ENCODE measurements around the gene BOD1.

Gene BOD1

GRCh38 chr5:173637340-173637739 is 20.9 kb upstream of the BOD1 start:
- H3K27ac ChIP-seq (ENCODE audit: low read depth, low read length): no peak overlapping the region
- no peaks in the 10 kb centered on the region for H3K9me3 ChIP-seq (ENCODE audit: low read length)
- H3K4me3 ChIP-seq (ENCODE audit: low read depth in 1 of 2, low read length in 2 of 2): no peak overlapping the region
- H3K27me3 ChIP-seq (ENCODE audit: control insufficient read depth in 1 of 2, insufficient read depth in 2 of 2, low read length in 2 of 2): no peaks in the 10 kb centered on the region
- H3K36me3 ChIP-seq (ENCODE audit: insufficient read depth, low read length): no peaks in the 10 kb centered on the region
- H3K9ac ChIP-seq (ENCODE audit: low read length): no peak overlapping the region
- H3K4me1 ChIP-seq (ENCODE audit: insufficient read depth, low read length): no peaks in the 10 kb centered on the region

- Histone ChIP-seq H3K36me3 (ENCODE audit: insufficient read depth, low read length) (no peaks in the 10 kb centered on the region), H3K4me3 (ENCODE audit: low read depth in 1 of 2, low read length in 2 of 2) (no peak overlapping the region), H3K9ac (ENCODE audit: low read length) (no peak overlapping the region), H3K27ac (ENCODE audit: low read depth, low read length) (no peak overlapping the region), H3K27me3 (ENCODE audit: control insufficient read depth in 1 of 2, insufficient read depth in 2 of 2, low read length in 2 of 2) (no peaks in the 10 kb centered on the region), H3K9me3 (ENCODE audit: low read length) (no peaks in the 10 kb centered on the region), H3K4me1 (ENCODE audit: insufficient read depth, low read length) (no peaks in the 10 kb centered on the region)
Measured at GRCh38 chr5:173634465-173634983, 18.1 kb upstream of the BOD1 start.

GRCh38 chr5:173633304-173633703 is 16.9 kb upstream of the BOD1 start:
- Histone ChIP-seq H3K36me3 (ENCODE audit: insufficient read depth, low read length) (no peaks in the 10 kb centered on the region), H3K4me3 (ENCODE audit: low read depth in 1 of 2, low read length in 2 of 2) (no peak overlapping the region)

GRCh38 chr5:173631478-173631877 is 15.0 kb upstream of the BOD1 start:
- H3K9ac ChIP-seq (ENCODE audit: low read length): no peak overlapping the region
- H3K9me3 ChIP-seq (ENCODE audit: low read length): no peaks in the 10 kb centered on the region
- H3K4me1 ChIP-seq (ENCODE audit: insufficient read depth, low read length): no peaks in the 10 kb centered on the region
- H3K4me3 ChIP-seq (ENCODE audit: low read depth in 1 of 2, low read length in 2 of 2): no peak overlapping the region
- H3K27ac ChIP-seq (ENCODE audit: low read depth, low read length): no peak overlapping the region
- no peaks in the 10 kb centered on the region for H3K27me3 ChIP-seq (ENCODE audit: control insufficient read depth in 1 of 2, insufficient read depth in 2 of 2, low read length in 2 of 2)
- H3K36me3 ChIP-seq (ENCODE audit: insufficient read depth, low read length): no peaks in the 10 kb centered on the region

More at GRCh38 chr5:173633304-173633703, 16.9 kb upstream of the BOD1 start:
- Histone ChIP-seq H3K27me3 (ENCODE audit: control insufficient read depth in 1 of 2, insufficient read depth in 2 of 2, low read length in 2 of 2) (no peaks in the 10 kb centered on the region), H3K4me1 (ENCODE audit: insufficient read depth, low read length) (no peaks in the 10 kb centered on the region), H3K9ac (ENCODE audit: low read length) (no peak overlapping the region), H3K27ac (ENCODE audit: low read depth, low read length) (no peak overlapping the region), H3K9me3 (ENCODE audit: low read length) (no peaks in the 10 kb centered on the region)

GRCh38 chr5:173630724-173631365 is 14.4 kb upstream of the BOD1 start:
- H3K27ac ChIP-seq (ENCODE audit: low read depth, low read length): no peak overlapping the region
- no peak overlapping the region for H3K4me3 ChIP-seq (ENCODE audit: low read depth in 1 of 2, low read length in 2 of 2)

GRCh38 chr5:173629628-173630027 is 13.2 kb upstream of the BOD1 start:
- Histone ChIP-seq H3K4me1 (ENCODE audit: insufficient read depth, low read length) (no peaks in the 10 kb centered on the region), H3K36me3 (ENCODE audit: insufficient read depth, low read length) (no peaks in the 10 kb centered on the region), H3K27ac (ENCODE audit: low read depth, low read length) (no peak overlapping the region), H3K9ac (ENCODE audit: low read length) (no peak overlapping the region), H3K9me3 (ENCODE audit: low read length) (no peaks in the 10 kb centered on the region), H3K27me3 (ENCODE audit: control insufficient read depth in 1 of 2, insufficient read depth in 2 of 2, low read length in 2 of 2) (no peaks in the 10 kb centered on the region), H3K4me3 (ENCODE audit: low read depth in 1 of 2, low read length in 2 of 2) (no peak overlapping the region)

More at GRCh38 chr5:173630724-173631365, 14.4 kb upstream of the BOD1 start:
- Histone ChIP-seq H3K4me1 (ENCODE audit: insufficient read depth, low read length) (no peaks in the 10 kb centered on the region), H3K9me3 (ENCODE audit: low read length) (no peaks in the 10 kb centered on the region), H3K27me3 (ENCODE audit: control insufficient read depth in 1 of 2, insufficient read depth in 2 of 2, low read length in 2 of 2) (no peaks in the 10 kb centered on the region), H3K36me3 (ENCODE audit: insufficient read depth, low read length) (no peaks in the 10 kb centered on the region), H3K9ac (ENCODE audit: low read length) (no peak overlapping the region)

GRCh38 chr5:173628501-173628900 is 12.1 kb upstream of the BOD1 start:
- H3K27ac ChIP-seq (ENCODE audit: low read depth, low read length): no peak overlapping the region
- no peaks in the 10 kb centered on the region for H3K9me3 ChIP-seq (ENCODE audit: low read length)
- no peaks in the 10 kb centered on the region for H3K4me1 ChIP-seq (ENCODE audit: insufficient read depth, low read length)
- no peak overlapping the region for H3K9ac ChIP-seq (ENCODE audit: low read length)
- H3K4me3 ChIP-seq (ENCODE audit: low read depth in 1 of 2, low read length in 2 of 2): no peak overlapping the region
- H3K27me3 ChIP-seq (ENCODE audit: control insufficient read depth in 1 of 2, insufficient read depth in 2 of 2, low read length in 2 of 2): no peaks in the 10 kb centered on the region
- no peaks in the 10 kb centered on the region for H3K36me3 ChIP-seq (ENCODE audit: insufficient read depth, low read length)

GRCh38 chr5:173627860-173628392 is 11.5 kb upstream of the BOD1 start:
- Histone ChIP-seq H3K27me3 (ENCODE audit: control insufficient read depth in 1 of 2, insufficient read depth in 2 of 2, low read length in 2 of 2) (no peaks in the 10 kb centered on the region), H3K9ac (ENCODE audit: low read length) (no peak overlapping the region)

GRCh38 chr5:173627271-173627670 is 10.8 kb upstream of the BOD1 start:
- Histone ChIP-seq H3K36me3 (ENCODE audit: insufficient read depth, low read length) (no peaks in the 10 kb centered on the region), H3K9ac (ENCODE audit: low read length) (no peak overlapping the region), H3K4me3 (ENCODE audit: low read depth in 1 of 2, low read length in 2 of 2) (no peak overlapping the region), H3K27ac (ENCODE audit: low read depth, low read length) (no peak overlapping the region), H3K9me3 (ENCODE audit: low read length) (no peaks in the 10 kb centered on the region), H3K4me1 (ENCODE audit: insufficient read depth, low read length) (no peaks in the 10 kb centered on the region), H3K27me3 (ENCODE audit: control insufficient read depth in 1 of 2, insufficient read depth in 2 of 2, low read length in 2 of 2) (no peaks in the 10 kb centered on the region)

More at GRCh38 chr5:173627860-173628392, 11.5 kb upstream of the BOD1 start:
- Histone ChIP-seq H3K27ac (ENCODE audit: low read depth, low read length) (no peak overlapping the region), H3K9me3 (ENCODE audit: low read length) (no peaks in the 10 kb centered on the region), H3K36me3 (ENCODE audit: insufficient read depth, low read length) (no peaks in the 10 kb centered on the region), H3K4me3 (ENCODE audit: low read depth in 1 of 2, low read length in 2 of 2) (no peak overlapping the region), H3K4me1 (ENCODE audit: insufficient read depth, low read length) (no peaks in the 10 kb centered on the region)

- no peaks in the 10 kb centered on the region for H3K36me3 ChIP-seq (ENCODE audit: insufficient read depth, low read length)
- H3K27ac ChIP-seq (ENCODE audit: low read depth, low read length): no peak overlapping the region
- no peaks in the 10 kb centered on the region for H3K9me3 ChIP-seq (ENCODE audit: low read length)
- no peak overlapping the region for H3K4me3 ChIP-seq (ENCODE audit: low read depth in 1 of 2, low read length in 2 of 2)
- H3K4me1 ChIP-seq (ENCODE audit: insufficient read depth, low read length): no peaks in the 10 kb centered on the region
- H3K27me3 ChIP-seq (ENCODE audit: control insufficient read depth in 1 of 2, insufficient read depth in 2 of 2, low read length in 2 of 2): no peaks in the 10 kb centered on the region
- H3K9ac ChIP-seq (ENCODE audit: low read length): no peak overlapping the region
Measured at GRCh38 chr5:173626505-173626820, 10.0 kb upstream of the BOD1 start.

- Histone ChIP-seq H3K4me1 (ENCODE audit: insufficient read depth, low read length) (no peaks in the 10 kb centered on the region), H3K9me3 (ENCODE audit: low read length) (no peaks in the 10 kb centered on the region), H3K27ac (ENCODE audit: low read depth, low read length) (no peak overlapping the region), H3K36me3 (ENCODE audit: insufficient read depth, low read length) (no peaks in the 10 kb centered on the region), H3K9ac (ENCODE audit: low read length) (no peak overlapping the region), H3K27me3 (ENCODE audit: control insufficient read depth in 1 of 2, insufficient read depth in 2 of 2, low read length in 2 of 2) (no peaks in the 10 kb centered on the region), H3K4me3 (ENCODE audit: low read depth in 1 of 2, low read length in 2 of 2) (no peak overlapping the region)
Measured at GRCh38 chr5:173625673-173626504, 9.4 kb upstream of the BOD1 start.
